SH-SY5Y (cell line): Measurements from ENCODE around the gene CERKL.

Experiments used
- GATA2 ChIP-seq: IDR thresholded peaks from 2 replicates; pipeline ENCODE4 v1.6.1; 2011; ENCODE audit warnings: mild to moderate bottlenecking, low read depth, low read length
- GATA3 ChIP-seq: IDR thresholded peaks from 2 replicates; pipeline ENCODE4 v1.6.1; 2011; ENCODE audit warnings: low read depth, mild to moderate bottlenecking, low read length, moderate library complexity

- TF ChIP-seq GATA3 (no peak), GATA2 (no peak)
Observed at GRCh38 chr2:181552808-181553207, 104.1 kb downstream of the CERKL start.
